HG03066 (cell line): ENCODE measurements around the gene RTTN.
"Not testable (repeated sequence)": the region's sequence is repeated elsewhere in the genome, so short reads cannot be mapped to it uniquely, and the experiment has no call there.

ENCODE experiments used
- ATAC-seq: cut with Tn5 transposase; IDR thresholded peaks from one replicate; pipeline ENCODE4 v1.9.1; 2021; ENCODE audit warnings: low read depth; ENCODE audit not compliant: unreplicated experiment

Gene RTTN

GRCh38 chr18:69985239-69985638 lies 220.2 kb downstream of the RTTN start:
- no peak for ATAC-seq

GRCh38 chr18:69982417-69982816 lies 223.1 kb downstream of the RTTN start:
- ATAC-seq, result no peak

DNA sequence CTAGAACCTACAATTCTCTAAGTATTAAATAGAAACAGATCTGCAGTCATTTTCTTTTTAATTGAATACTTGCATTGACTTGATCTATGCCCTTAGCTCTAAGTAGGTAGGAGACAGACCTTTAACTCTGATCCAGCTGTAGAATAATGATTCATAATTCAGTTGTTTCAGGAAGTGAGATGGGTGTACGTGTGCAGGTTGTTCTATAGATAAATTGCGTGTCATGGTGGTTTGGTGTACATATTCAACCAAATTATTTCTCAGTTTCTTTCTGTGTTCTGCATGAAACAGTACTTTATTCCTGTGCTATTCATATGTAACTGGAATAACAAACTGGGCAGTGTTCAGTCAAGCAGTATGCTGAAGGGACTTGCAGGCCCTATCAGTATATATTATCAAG lies 223.5 kb downstream of the RTTN start:
- peak; percentile 38 for ATAC-seq

DNA sequence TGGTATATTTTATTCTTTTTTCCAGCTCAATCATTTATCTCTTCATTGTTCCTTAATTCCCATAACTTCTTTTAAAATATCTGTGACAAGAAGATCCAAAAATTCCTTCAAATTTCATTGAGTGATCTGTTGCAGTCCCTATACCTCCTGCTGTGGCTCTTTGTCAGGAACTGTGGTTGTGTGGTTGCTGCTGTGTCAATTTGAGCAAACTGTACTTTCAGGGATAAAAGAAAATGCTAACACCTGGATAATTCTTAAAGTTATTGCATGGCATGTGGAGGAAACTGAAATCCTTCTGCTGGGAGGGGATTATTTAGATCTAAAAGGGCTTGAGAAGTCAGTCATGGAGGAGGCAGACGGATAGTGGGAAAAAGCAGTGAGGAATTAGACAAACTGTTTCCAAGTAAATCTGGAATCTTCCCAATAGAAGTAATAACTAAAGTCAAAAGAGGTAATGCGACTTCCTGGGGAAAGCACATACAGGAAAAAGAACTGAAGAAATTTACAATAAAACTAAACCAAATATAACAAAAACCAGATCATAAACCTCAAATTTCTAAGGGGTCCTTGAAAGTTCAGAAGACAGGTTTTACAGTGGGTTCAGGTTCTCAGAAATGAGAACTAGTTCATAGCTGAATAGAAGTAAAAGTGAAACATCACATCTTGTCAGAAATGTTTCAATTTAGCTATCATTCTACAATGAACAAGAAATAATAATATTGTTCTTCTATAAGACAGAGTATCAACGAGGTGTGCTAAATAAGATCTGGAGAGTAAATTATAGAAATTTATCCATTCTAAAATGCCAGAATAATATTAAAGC lies 224.3 kb downstream of the RTTN start:
- ATAC-seq, result no peak

DNA sequence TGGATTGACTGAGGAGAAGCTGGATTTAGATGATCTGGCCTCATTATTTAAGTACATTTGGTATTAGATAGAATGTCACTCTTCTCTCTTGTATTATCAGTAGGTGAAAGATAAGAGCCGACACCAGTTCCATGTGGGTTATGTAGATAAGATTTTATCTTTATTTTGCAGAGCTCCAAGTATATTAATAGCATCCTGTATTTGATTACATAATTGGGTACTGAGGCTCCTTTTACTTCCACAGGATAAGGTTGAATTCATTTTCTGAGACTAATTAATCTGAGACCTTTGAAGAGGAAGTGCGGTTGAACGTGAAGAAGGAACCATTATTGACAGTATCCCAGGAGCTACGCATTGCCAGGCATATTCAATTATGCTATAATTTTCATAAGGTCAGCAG lies 225.0 kb downstream of the RTTN start:
- ATAC-seq, result no peak

- peak; percentile 68 for ATAC-seq
Measured at GRCh38 chr18:69978732-69979715, 226.5 kb downstream of the RTTN start.

GRCh38 chr18:69975294-69975693 lies 230.2 kb downstream of the RTTN start:
- ATAC-seq, result not testable (repeated sequence)

DNA sequence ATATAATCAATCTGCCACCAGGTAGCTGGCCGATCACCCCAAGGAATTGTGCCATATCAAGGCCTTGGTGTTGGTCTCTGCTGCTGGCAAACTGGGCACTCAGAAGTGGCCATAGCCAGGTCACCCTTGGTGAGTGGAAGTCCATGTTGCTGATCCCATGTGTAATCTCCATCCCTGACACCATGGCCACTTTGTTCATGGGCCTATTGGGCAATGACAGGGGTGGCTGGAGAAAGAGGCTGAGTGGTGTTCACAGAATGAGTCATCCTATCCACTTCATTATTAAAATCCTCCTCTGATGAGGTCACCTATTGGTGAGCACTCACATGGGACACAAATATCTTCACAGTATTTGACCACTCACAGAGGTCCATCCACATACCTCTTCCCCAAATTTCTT lies 231.1 kb downstream of the RTTN start:
- no peak for ATAC-seq

GRCh38 chr18:69969491-69969890 lies 236.0 kb downstream of the RTTN start:
- ATAC-seq, result no peak

DNA sequence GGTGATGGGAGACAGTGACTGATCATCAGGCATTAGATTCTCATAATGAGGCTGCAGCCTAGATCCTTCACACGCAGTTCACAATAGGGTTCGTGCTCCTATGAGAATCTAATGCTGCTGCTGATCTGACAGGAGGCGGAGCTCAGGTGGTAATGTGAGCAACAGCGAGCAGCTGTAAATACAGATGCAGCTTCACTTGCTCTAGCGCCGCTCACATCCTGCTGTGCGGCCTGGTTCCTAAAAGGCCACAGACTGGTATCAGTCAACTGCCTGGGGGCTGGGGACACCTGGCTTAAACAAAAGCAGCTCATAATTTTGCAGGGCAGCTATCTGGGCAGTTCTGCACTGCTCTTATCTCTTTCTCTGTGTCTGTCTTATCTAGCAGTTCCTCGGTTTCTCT lies 237.4 kb downstream of the RTTN start:
- no peak for ATAC-seq

DNA sequence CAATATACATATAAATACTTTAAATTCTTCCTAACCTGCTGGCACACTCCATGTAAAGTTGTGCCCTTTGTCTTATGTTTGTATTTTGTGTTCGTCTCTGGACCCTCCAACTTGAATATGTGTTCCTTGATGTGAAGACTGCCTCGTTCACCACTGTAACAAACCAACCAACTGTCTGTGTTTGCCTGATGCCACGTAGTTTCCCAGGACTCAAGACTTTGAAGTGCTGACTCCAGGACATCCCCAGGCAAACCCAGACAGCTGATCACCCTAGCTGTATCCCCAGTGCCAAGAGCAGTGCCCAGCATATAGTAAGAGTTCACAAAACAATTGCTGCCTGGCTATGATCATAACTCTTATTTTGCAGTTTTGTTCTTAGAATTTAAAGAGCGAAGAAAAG lies 242.3 kb downstream of the RTTN start:
- ATAC-seq, result no peak

GRCh38 chr18:69961718-69962117 lies 243.8 kb downstream of the RTTN start:
- ATAC-seq, result no peak

DNA sequence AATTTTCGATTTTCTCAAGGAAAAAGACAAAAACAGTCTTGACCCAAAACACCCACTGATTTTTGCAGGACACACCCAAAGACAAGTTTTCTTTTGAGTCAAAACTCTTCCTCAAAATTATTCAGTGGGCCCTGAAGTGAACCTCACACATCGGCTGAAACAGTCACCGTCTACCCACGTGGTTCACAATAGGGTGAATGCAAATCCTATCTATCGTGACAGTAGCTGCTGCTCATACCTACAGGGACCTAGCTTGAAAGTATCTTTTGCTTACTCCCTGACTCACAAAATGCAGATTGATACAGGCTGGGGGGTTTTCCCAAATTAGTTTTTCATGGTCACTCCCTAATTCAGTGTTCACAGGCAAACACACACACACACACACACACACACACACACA lies 247.1 kb downstream of the RTTN start:
- peak; percentile 38 for ATAC-seq

GRCh38 chr18:69957747-69958146 lies 247.7 kb downstream of the RTTN start:
- no peak for ATAC-seq

- no peak for ATAC-seq
Measured at GRCh38 chr18:69956665-69957620, 248.5 kb downstream of the RTTN start.

DNA sequence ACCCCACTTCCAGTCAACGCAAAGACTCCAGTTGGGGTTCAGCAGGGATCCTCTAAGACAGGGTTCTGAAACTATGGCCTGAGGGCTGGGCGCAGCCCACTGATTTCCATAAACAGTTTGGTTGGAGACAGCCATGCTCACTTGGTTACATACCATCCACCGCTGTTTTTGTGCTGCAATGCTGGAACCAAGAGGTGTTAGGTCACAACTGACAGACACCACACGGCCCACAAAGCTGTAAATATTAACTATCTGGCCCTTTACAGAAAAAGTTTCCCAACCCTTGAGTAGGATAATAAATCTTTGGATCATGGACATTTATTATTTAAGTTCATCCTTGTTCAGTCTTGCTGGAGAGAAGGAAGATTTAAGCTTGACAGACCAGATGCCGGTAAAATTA lies 249.4 kb downstream of the RTTN start:
- no peak for ATAC-seq

DNA sequence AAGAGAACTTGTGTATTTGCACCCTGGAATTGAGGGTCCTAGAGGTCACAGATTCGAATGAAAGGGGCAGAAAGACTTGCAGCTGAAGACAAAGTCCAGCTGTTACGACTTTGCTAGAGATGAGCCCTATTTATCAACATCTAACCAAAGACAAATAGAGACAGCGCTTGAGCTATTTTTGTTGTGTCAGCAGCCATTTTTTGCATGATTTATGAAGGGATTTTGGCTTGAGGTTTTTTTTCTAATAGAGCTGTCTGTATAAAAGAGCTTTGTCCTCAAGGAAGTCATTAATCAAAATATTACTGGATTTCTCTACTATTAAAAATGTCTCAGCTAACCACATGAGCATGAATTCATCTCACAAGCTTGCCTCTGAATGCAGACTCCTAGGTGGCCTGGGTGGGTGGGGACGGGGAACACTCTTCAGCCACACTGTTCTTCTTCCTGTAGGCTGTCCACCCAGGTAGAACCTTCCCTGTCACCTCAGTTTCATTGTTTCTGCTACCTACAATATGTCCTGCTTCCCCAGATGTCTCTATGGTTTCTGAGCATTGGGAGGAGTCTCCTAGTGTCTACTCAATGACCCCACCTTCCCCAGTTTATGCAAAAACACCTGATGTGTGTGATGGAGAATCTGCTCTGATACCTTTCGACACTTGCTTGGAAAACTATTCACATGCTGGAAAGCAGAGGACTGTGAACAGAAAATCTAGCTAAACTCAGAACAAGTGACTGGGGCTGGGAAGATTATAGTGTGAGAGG lies 250.6 kb downstream of the RTTN start:
- peak; percentile 21 for ATAC-seq

- no peak for ATAC-seq
Measured at GRCh38 chr18:69953191-69953590, 252.3 kb downstream of the RTTN start.
